GF-D8 (cell line): ENCODE measurements around the gene MPDZ.

Source experiments
- DNase-seq: peaks from one replicate; lab custom pipeline; 2025; lab: John Stamatoyannopoulos, UW

Gene MPDZ

DNA sequence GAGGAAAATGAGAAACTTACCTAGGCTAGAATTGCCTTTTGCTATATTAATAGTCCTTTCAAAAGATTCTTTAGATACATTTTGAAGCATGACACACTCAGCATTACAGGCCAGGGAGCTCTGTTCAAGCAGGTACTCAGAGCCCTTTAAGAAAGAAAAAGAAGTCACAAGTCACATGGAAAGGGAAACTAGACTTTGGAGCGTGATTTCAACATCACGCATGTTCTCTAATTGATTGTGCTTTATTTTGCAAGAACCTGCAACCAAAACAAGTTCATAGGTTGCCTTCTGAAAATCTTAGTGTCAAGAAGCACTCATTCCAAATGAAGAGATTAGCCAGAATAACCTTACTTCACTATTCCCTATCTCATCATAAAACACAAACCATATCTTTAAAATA lies 103.8 kb downstream of the MPDZ start:
- DNase-seq, result no peak

- no peak for DNase-seq
Observed at GRCh38 chr9:13174906-13175639, 104.4 kb downstream of the MPDZ start.

- DNase-seq, result no peak
Observed at GRCh38 chr9:13173553-13173952, 105.9 kb downstream of the MPDZ start.

DNA sequence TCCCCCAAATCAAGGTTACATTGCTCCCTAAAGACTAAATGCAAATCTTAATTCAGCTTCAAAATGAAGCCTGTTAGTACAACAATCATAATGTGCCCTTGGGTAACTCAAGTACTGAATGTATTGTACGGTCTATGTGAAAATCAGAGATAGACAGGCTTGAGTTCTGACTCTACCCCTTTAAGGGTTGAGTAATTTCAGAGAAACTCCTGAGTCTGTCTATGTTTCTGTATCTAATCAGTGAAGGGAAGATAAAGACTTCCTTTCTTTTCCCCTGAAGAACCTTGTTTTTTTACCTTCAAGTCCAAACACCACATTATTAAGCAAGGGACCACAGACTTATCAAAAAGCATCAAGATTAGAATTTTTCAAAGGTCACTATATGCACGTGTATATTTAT lies 108.2 kb downstream of the MPDZ start:
- DNase-seq, result no peak

DNA sequence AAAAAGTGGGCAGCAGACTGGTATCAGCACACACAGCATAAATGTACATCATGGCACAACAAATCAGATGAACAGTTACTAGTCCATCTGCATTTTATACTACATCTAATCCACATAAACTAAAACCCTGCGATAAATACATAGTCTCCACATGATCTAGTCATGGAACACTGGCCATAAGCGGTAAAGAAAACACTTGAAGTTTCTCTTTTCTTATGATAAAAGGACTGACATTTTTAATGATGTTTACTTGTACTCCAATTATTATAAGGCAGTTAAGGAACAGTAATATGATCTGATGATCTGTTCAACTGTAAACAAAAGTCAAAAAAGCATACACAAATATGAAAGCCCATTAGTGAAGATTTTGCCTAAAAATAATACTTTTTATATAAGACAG lies 112.5 kb downstream of the MPDZ start:
- DNase-seq, result no peak

DNA sequence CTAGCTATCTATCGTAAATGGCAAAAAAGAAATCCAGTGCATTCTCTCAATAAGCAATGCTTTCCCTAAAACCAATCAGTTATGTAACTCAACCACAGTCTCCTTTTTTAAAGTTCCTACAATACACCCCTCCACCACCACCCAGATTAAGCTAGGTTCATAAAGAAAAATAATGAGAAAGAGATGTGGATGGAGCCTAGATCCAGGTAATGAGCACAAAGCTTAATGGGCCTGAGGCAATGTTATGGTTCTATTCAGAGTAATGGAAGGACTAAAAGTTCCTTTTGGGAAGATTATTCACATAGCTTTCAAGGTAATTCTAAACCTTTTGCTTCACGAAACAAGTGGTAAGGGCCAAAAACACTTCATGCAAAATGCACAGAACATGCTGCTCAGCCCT lies 113.5 kb downstream of the MPDZ start:
- no peak for DNase-seq

GRCh38 chr9:13165236-13165945 lies 114.1 kb downstream of the MPDZ start:
- no peak for DNase-seq

- no peak for DNase-seq
Observed at GRCh38 chr9:13163946-13164345, 115.5 kb downstream of the MPDZ start.

DNA sequence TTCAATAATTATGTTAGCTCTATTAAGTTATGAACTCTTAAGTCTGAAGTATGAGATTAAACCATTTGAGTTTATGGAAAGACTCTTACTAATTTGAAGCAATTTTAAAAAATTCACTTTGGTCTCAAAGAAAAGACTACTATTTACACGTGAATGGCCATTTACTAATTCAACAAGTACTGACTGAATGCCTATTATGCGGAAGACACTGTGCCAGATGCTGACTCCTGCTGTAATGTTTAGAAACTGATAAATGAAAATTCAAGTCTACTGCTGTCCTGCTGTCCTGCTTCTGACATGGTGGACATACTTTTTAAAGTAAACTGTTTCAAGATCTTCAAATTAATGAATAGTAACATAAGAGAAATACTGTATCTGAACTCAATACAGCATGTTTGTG lies 116.2 kb downstream of the MPDZ start:
- DNase-seq, result no peak

- DNase-seq, result no peak
Observed at GRCh38 chr9:13160051-13160450, 119.4 kb downstream of the MPDZ start.

DNA sequence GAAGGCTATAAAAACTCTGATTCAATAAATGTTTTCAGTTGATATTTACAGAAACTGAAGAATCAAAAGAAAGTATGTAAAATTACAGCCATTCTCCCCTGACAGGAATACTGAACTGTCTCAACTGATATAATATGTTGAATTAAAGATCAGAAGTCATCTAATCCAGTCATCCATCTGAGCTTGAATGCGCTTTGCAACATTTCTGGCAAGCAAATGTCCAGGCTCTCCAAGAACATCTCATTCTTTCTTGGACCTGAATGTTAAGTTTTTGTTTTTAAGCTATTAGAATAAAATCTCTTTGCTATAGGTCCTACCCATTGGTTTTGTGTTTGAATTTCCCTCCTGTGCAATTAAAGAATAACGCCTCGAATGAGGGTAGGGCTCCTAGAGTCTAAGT lies 120.5 kb downstream of the MPDZ start:
- no peak for DNase-seq

DNA sequence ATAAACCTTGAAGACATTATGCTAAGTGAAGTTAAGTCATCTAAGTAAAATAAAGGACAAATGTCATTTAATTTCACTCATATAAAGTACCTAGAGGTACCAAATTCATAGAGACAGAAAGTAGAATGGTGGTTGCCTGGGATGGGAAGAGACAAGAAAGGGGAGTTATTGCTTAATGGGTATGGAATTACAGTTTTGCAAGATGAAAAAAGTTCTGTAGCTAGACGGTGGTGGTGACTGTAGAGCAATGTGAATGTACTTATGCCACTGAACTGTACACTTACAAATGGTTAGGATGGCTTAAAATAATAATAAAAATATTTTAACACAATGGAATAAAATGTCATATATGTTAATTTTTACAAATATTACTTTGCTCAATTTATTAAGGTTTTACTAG lies 128.0 kb downstream of the MPDZ start:
- no peak for DNase-seq

DNA sequence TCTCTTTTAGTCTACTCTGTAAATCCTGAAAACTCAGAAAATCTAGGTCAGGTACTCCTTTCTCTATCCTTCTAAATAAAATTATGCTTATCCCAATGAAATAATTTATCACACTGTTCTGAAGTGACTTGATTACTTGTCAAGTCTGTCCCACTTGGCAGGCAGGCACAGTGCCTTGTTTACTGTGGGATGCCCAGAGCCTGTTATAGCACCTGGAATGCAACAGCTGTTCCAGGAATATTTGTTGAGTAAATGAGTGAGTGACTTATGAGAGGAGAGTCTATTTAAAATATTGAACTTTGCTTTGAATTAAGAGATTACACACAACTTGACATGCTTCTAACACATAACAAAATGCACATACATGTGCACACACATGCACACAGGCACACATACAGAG lies 130.0 kb downstream of the MPDZ start:
- no peak for DNase-seq

GRCh38 chr9:13146840-13147239 lies 132.7 kb downstream of the MPDZ start:
- no peak for DNase-seq

DNA sequence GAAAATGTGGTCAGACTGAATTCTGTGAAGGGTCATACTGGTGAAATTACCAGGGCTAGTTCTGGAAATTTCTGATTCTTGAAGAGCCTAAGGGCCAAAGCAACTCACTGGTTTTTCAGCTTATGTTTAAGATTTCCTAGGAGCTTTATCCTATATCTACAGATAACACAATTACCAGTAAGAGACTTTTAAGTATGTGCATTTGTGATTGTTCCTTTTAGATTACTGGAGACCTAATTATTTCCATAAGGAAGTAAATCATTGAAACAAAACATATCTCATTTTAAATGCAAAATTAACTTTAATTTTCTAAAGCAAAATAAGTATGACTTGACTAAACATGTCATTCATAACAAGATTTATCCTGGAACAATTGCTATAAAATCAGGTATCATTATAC lies 134.2 kb downstream of the MPDZ start:
- no peak for DNase-seq

- no peak for DNase-seq
Observed at GRCh38 chr9:13144166-13144775, 135.2 kb downstream of the MPDZ start.

DNA sequence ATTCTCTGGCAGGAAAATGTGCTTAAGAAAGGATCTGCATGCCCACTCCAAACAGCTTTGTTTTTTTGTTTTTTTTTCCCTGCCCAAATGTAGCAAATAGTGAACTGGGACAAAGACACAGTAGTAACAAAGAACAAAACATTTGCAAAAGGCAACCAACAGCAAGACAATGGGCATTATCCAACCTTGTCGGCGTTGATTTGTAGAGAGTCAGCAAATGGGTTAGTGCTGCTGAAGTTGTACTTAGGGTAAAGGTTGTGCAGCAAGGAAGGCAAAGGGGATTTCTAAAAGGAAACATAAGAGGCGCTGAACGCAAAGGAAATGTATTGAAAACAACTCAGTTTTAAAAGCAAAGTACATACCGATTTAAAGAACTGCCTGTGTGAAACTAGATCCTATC lies 136.2 kb downstream of the MPDZ start:
- DNase-seq, result no peak

DNA sequence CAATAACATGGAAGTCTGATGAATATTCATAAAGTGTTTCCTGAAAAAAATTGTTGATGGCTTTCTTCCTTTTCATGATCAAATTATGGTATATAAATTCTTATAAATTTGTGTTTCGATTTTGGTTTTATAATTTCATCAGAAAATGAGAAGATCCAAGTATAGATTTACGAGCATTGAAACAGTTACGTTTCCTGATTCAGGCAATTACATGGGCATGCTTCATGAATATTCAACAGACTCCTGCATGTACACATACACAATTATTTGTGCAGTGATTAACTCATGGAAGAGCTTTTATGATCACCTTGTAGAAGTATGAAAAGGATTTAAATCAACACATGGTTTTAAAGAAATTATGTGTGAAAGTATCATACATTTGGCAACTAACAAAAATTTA lies 136.7 kb downstream of the MPDZ start:
- no peak for DNase-seq

GRCh38 chr9:13141629-13142028 lies 137.9 kb downstream of the MPDZ start:
- no peak for DNase-seq

- DNase-seq, result no peak
Observed at GRCh38 chr9:13140843-13141592, 138.5 kb downstream of the MPDZ start.

GRCh38 chr9:13139641-13140171 lies 139.8 kb downstream of the MPDZ start:
- DNase-seq, result no peak

DNA sequence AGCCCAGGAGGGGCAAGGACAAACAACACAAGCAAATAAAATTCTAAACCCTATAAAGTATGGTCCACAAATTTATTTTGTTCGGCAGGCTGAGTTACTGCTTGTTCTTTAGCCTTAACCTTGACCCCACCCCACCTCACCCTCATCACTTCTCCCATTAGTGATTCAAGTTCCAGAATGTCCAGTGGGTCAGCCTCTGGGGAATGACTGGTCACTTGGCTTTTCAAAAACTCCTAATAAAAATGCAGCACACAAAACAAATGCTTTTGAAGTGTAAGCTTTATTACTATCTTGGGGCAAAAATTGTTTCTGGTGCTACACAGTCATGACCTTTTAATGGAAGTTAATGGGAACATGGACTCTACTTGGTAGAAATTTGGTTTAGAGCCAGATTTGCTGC lies 142.1 kb downstream of the MPDZ start:
- no peak for DNase-seq
